ENCODE results near the gene RAB33A.
A peak's percentile ranks its signal among the peaks of the same experiment; 100 is the strongest.

RAB33A gene

GRCh38 chrX:130171446-130172126, at the start of gene RAB33A:
Gene RAB33A (plus strand): TSS chrX:130171962. CDS start chrX:130172063, 101 bp downstream.
- Mint-ChIP-seq H3K27me3 (no peaks in the 10 kb centered on the region), H3K27ac (peak within 1 kb of the TSS; percentile 98 to 99), H3K9me3 (no peaks in the 10 kb centered on the region), H3K4me1 (peaks cover 51% of the 10 kb centered on the region), H3K4me3 (peak within 1 kb of the TSS; percentile 89 to 92)
- DNase-seq: peak; percentile 41 to 59
- ATAC-seq: peak; percentile 54

GRCh38 chrX:130124577-130124976, 47.2 kb upstream of the RAB33A start:
- no peak for ATAC-seq
- Mint-ChIP-seq H3K27ac (no peak overlapping the region), H3K27me3 (no peaks in the 10 kb centered on the region), H3K4me1 (peaks cover 10% of the 10 kb centered on the region), H3K9me3 (no peaks in the 10 kb centered on the region), H3K4me3 (no peak overlapping the region)
- DNase-seq: no peak

DNA sequence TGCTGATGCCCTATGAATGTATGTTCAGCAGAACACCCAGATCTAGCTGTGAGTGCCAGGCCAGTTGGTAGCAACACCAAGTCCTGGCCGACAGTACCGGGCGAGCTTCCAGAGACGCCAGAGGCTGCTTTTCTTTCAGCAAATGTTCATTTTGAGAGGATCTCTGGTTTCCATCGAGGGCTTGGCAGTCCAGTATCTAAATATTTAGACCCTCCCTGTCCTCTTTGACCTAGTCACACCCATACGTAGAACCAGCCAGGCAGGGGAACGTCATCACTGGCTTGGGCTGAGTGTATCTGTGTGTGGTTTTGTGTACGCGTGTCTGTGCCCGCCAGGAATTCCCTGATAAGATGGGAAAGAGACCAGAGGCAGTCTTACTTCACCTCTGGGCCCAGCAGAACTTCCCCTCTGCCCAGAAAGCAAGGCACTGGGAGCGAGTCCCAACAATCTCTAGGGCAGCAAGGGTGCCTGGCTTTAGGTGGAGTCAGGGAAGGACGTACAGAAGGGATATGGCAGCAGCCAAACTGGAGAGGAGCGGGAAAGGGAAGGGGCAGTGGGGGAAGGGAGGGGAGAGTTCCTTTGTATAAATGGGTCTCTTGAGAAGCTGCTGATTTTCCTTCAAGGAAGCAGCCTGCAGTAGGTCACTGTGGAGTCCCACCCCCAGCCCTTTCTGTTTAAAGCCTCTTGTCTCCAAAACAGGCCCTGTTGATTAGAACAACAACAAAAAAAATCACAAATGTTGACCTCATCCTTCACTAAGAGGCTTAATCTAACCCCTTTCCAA, 46.5 kb upstream of the RAB33A start:
- no peaks in the 10 kb centered on the region for H3K27me3 Mint-ChIP-seq
- DNase-seq (no peak), ATAC-seq (no peak)
- peaks cover 3% of the 10 kb centered on the region for H3K4me1 Mint-ChIP-seq
- peak overlapping the region in 1 of 2 donors; percentile 27 for H3K27ac Mint-ChIP-seq
- H3K9me3 Mint-ChIP-seq: no peaks in the 10 kb centered on the region
- no peak overlapping the region for H3K4me3 Mint-ChIP-seq

- DNase-seq (no peak), ATAC-seq (no peak)
- H3K9me3 Mint-ChIP-seq: no peaks in the 10 kb centered on the region
- no peak overlapping the region for H3K4me3 Mint-ChIP-seq
- H3K27me3 Mint-ChIP-seq: no peaks in the 10 kb centered on the region
- no peak overlapping the region for H3K27ac Mint-ChIP-seq
- no peaks in the 10 kb centered on the region for H3K4me1 Mint-ChIP-seq
Observed at GRCh38 chrX:130130990-130131389, 40.8 kb upstream of the RAB33A start.

- no peak for ATAC-seq
- H3K27ac Mint-ChIP-seq: no peak overlapping the region
Observed at GRCh38 chrX:130136496-130136895, 35.3 kb upstream of the RAB33A start.

GRCh38 chrX:130136961-130137360, 34.8 kb upstream of the RAB33A start:
- H3K4me3 Mint-ChIP-seq: no peak overlapping the region
- H3K27ac Mint-ChIP-seq: no peak overlapping the region
- no peaks in the 10 kb centered on the region for H3K9me3 Mint-ChIP-seq
- H3K27me3 Mint-ChIP-seq: no peaks in the 10 kb centered on the region
- ATAC-seq (no peak), DNase-seq (no peak)
- H3K4me1 Mint-ChIP-seq: no peaks in the 10 kb centered on the region

More at GRCh38 chrX:130136496-130136895, 35.3 kb upstream of the RAB33A start:
- no peak overlapping the region for H3K4me3 Mint-ChIP-seq
- H3K9me3 Mint-ChIP-seq: no peaks in the 10 kb centered on the region
- no peaks in the 10 kb centered on the region for H3K4me1 Mint-ChIP-seq
- no peaks in the 10 kb centered on the region for H3K27me3 Mint-ChIP-seq
- DNase-seq: no peak

DNA sequence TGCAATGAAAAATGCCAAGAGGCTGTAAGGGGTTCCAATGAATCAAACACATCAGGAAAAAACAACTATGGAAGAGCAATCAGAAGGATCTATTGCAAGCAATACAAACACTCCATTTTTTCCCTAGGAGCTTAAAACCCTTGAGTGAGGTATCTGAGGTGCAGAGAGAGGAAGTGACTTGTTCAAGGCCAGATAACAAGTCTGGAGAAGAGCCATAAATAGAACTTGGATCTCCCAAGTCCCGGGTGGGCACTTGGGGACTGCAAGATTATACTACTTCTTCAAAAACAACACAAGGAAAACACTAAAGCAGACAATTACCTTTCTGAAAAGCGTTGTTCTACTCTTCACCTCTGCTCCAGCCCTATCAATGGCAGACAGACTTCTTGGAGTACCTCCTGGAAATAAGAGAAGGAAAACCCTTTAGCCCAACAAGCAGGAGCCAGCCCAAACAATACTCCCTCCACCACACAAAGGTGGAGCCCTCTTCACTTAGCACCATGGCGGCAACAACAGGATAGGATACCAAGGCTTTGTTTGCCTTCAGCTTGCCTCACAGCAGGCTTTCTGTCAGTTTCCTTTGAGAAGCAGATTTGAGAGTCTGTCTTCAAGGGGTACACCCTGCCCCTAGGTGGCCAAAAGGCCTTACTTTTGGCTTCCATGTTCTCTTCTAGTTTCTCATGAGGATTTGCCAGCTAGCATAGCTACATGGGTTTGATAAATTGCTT, 32.1 kb upstream of the RAB33A start:
- DNase-seq (no peak), ATAC-seq (no peak)
- no peak overlapping the region for H3K4me3 Mint-ChIP-seq
- no peak overlapping the region for H3K27ac Mint-ChIP-seq
- H3K9me3 Mint-ChIP-seq: no peaks in the 10 kb centered on the region
- no peaks in the 10 kb centered on the region for H3K27me3 Mint-ChIP-seq
- no peaks in the 10 kb centered on the region for H3K4me1 Mint-ChIP-seq

- no peak overlapping the region for H3K27ac Mint-ChIP-seq
- DNase-seq: no peak
- H3K27me3 Mint-ChIP-seq: no peaks in the 10 kb centered on the region
Observed at GRCh38 chrX:130144509-130144908, 27.3 kb upstream of the RAB33A start.

GRCh38 chrX:130145123-130145522, 26.6 kb upstream of the RAB33A start:
- Mint-ChIP-seq H3K27me3 (no peaks in the 10 kb centered on the region), H3K4me3 (no peak overlapping the region)
- no peak for DNase-seq

More at GRCh38 chrX:130144509-130144908, 27.3 kb upstream of the RAB33A start:
- no peaks in the 10 kb centered on the region for H3K4me1 Mint-ChIP-seq
- ATAC-seq: no peak
- no peak overlapping the region for H3K4me3 Mint-ChIP-seq
- H3K9me3 Mint-ChIP-seq: no peaks in the 10 kb centered on the region

GRCh38 chrX:130147631-130148030, 24.1 kb upstream of the RAB33A start:
- Mint-ChIP-seq H3K27ac (no peak overlapping the region), H3K4me1 (no peaks in the 10 kb centered on the region), H3K27me3 (no peaks in the 10 kb centered on the region), H3K4me3 (no peak overlapping the region), H3K9me3 (no peaks in the 10 kb centered on the region)
- no peak for DNase-seq
- no peak for ATAC-seq

More at GRCh38 chrX:130145123-130145522, 26.6 kb upstream of the RAB33A start:
- H3K27ac Mint-ChIP-seq: no peak overlapping the region
- H3K9me3 Mint-ChIP-seq: no peaks in the 10 kb centered on the region
- no peak for ATAC-seq
- no peaks in the 10 kb centered on the region for H3K4me1 Mint-ChIP-seq

DNA sequence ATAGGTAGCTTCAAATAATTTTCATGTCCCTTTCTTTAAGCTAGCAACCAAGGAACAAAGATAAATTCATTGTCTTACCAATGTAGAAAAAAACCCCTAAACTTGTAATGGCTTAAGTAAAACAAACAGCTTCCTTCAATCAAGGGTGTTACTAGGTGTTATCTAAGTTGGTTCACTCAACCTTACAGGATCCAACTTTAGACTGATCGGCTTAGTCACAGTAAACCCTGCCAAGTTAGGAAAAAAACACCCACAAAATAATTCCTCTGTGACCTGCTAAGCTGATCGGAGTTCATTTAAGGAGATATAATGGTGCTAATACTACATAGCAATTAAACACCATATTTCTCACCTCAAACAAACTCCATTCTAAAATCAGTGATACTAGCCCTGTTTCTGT, 16.2 kb upstream of the RAB33A start:
- Mint-ChIP-seq H3K9me3 (no peaks in the 10 kb centered on the region), H3K27ac (no peak overlapping the region), H3K4me3 (no peak overlapping the region), H3K27me3 (no peaks in the 10 kb centered on the region), H3K4me1 (peaks cover 12% of the 10 kb centered on the region)
- ATAC-seq (no peak), DNase-seq (no peak)

DNA sequence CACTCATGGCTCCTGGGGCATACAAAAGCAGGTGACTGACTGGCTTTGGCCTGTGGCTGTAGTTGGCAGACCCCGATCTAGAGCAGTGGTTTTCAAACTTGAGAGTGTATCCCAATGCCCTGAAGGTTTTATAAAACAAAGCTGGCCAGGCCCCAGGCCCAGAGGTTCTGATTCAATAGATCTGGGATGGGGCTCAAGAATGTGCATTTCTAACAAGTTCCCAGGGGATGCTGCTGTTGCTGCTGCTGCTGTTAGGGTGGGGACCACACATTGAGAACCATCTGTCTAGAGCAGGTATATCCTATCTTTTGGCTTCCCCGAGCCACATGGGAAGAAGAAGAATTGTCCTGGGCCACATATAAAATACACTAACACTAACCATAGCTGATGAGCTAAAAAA, 13.5 kb upstream of the RAB33A start:
- no peaks in the 10 kb centered on the region for H3K27me3 Mint-ChIP-seq
- no peak overlapping the region for H3K27ac Mint-ChIP-seq
- ATAC-seq (no peak), DNase-seq (no peak)
- H3K9me3 Mint-ChIP-seq: no peaks in the 10 kb centered on the region
- H3K4me1 Mint-ChIP-seq: peaks cover 25% of the 10 kb centered on the region
- no peak overlapping the region for H3K4me3 Mint-ChIP-seq

DNA sequence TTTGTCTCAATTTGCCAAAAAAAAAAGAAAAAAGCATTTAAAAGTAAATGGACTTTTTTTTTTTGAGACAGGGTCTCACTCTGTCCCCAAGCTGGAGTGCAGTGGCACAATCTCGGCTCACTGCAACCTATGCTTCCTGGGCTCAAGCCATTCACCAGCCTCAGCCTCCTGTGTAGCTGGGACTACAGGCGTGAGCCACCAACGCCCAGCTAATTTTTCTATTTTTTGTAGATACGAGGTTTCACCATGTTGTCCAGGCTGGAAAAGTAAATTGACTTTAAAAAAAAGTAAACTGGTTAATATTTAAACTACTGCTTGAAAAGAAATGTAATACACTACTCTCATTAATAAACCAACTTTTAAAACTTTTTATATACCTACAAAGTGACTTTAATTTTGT, 12.0 kb upstream of the RAB33A start:
- Mint-ChIP-seq H3K9me3 (no peaks in the 10 kb centered on the region), H3K27me3 (no peaks in the 10 kb centered on the region), H3K4me1 (peaks cover 31% of the 10 kb centered on the region), H3K4me3 (peak overlapping the region in 1 of 2 donors; percentile 62), H3K27ac (no peak overlapping the region)
- ATAC-seq: no peak
- no peak for DNase-seq

- Mint-ChIP-seq H3K27me3 (no peaks in the 10 kb centered on the region), H3K27ac (no peak overlapping the region), H3K4me3 (no peak overlapping the region), H3K4me1 (peaks cover 39% of the 10 kb centered on the region), H3K9me3 (no peaks in the 10 kb centered on the region)
- ATAC-seq: no peak
- DNase-seq: no peak
Observed at GRCh38 chrX:130162094-130162735, 9.5 kb upstream of the RAB33A start.

- no peak overlapping the region for H3K27ac Mint-ChIP-seq
- peaks cover 46% of the 10 kb centered on the region for H3K4me1 Mint-ChIP-seq
- H3K27me3 Mint-ChIP-seq: no peaks in the 10 kb centered on the region
- DNase-seq (no peak), ATAC-seq (no peak)
- no peaks in the 10 kb centered on the region for H3K9me3 Mint-ChIP-seq
- H3K4me3 Mint-ChIP-seq: peak overlapping the region; percentile 22 to 48
Observed at GRCh38 chrX:130163398-130163797, 8.4 kb upstream of the RAB33A start.

All from stimulated activated naive CD8-positive, alpha-beta T cell treated with anti-CD3 and anti-CD28 coated beads, Interleukin-15, amount 100 ng/mL, for 72 hours (primary cell).